Breast epithelium (tissue), 3 donors: ENCODE results near the gene IL1RL2.

ENCODE experiments used
- POLR2A ChIP-seq: fragments of 450-650 bp; IDR thresholded peaks from one replicate; pipeline ENCODE4 v1.6.1; 2016; ENCODE audit warnings: antibody characterized with exemption, mild to moderate bottlenecking, moderate library complexity
- TF ChIP-seq, protein P1 (sequence below), 3 donors: fragments of 450-650 bp; IDR thresholded peaks; one replicate each; pipeline ENCODE4 v1.5.1; 2016 to 2017; ENCODE audit warnings: antibody characterized with exemption in 3 of 3, mild to moderate bottlenecking in 3 of 3, moderate library complexity in 3 of 3

DNA sequence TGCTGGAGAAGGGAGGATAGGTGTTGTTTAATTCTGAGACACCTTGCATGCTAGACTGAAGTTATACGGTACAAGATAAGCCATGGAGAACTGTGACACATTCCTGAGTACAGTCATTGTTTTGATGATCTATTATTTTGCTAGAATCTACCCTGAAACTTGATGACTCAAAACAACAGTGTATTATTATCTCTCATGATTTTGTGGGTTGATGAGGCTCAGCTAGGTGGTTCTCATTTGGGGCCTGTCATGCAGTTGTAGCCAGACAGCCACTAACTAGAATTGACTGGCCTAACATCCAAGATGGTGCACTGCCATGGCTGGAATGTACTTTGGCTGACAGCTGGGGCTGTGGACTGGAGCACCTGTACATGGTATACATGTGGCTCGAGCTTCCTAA is 49.7 kb upstream of the IL1RL2 start:
- TF ChIP-seq, protein P1, sequence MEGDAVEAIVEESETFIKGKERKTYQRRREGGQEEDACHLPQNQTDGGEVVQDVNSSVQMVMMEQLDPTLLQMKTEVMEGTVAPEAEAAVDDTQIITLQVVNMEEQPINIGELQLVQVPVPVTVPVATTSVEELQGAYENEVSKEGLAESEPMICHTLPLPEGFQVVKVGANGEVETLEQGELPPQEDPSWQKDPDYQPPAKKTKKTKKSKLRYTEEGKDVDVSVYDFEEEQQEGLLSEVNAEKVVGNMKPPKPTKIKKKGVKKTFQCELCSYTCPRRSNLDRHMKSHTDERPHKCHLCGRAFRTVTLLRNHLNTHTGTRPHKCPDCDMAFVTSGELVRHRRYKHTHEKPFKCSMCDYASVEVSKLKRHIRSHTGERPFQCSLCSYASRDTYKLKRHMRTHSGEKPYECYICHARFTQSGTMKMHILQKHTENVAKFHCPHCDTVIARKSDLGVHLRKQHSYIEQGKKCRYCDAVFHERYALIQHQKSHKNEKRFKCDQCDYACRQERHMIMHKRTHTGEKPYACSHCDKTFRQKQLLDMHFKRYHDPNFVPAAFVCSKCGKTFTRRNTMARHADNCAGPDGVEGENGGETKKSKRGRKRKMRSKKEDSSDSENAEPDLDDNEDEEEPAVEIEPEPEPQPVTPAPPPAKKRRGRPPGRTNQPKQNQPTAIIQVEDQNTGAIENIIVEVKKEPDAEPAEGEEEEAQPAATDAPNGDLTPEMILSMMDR (IDR thresholded peaks at IDR 0.05) = no peak
- no peak for TF ChIP-seq POLR2A
